Activated CD8-positive, alpha-beta T cell treated with anti-CD3 and anti-CD28 coated beads, Interleukin-2, amount 10 ng/mL, durations not matched to agents 7 days and 5 days (primary cell): ENCODE data around the gene USP24. TPM values are rescaled to one million over a fixed set of nuclear protein-coding genes. Genes with fewer than 3 reads are reported as not detected.
"Not testable (repeated sequence)": the region's sequence is repeated elsewhere in the genome, so short reads cannot be mapped to it uniquely, and the experiment has no call there.

Experiments used
- ATAC-seq: fragments of 150-1000 bp; cut with Tn5 transposase; one replicate; pipeline ENCODE4 v1.10.0; 2021; ENCODE audit warnings: moderate library complexity
- CTCF ChIA-PET: fragments of 350-600 bp; sonication (Branson Sonifier 250); formaldehyde crosslinking; loops from one replicate; lab custom pipeline; 2021; ENCODE audit warnings: antibody characterized with exemption; lab: Charles Lee
- POLR2A ChIA-PET: fragments of 350-600 bp; sonication (Branson Sonifier 250); formaldehyde crosslinking; loops from one replicate; lab custom pipeline; 2021; ENCODE audit warnings: antibody characterized with exemption; lab: Charles Lee
- DNase-seq: peaks from one replicate; pipeline ENCODE4 v3.0.0-alpha.2; 2020
- H3K27ac Mint-ChIP-seq: one replicate; pipeline ENCODE4 v1.8.0; 2021; ENCODE audit warnings: mild to moderate bottlenecking, mixed read lengths
- H3K27me3 Mint-ChIP-seq: one replicate; pipeline ENCODE4 v1.8.0; 2021; ENCODE audit warnings: low read depth, mixed read lengths
- H3K36me3 Mint-ChIP-seq: one replicate; pipeline ENCODE4 v1.8.0; 2021; ENCODE audit warnings: low read depth, mixed read lengths
- H3K4me1 Mint-ChIP-seq: one replicate; pipeline ENCODE4 v1.8.0; 2021; ENCODE audit warnings: low read depth, mixed read lengths
- H3K4me3 Mint-ChIP-seq: one replicate; pipeline ENCODE4 v1.8.0; 2021; ENCODE audit warnings: mild to moderate bottlenecking, mixed read lengths
- H3K9me3 Mint-ChIP-seq: one replicate; pipeline ENCODE4 v1.8.0; 2022; ENCODE audit warnings: mixed read lengths; ENCODE audit not compliant: insufficient read depth
- total RNA-seq, 2 experiments: library from RNA; stranded (reverse); gene quantifications; one replicate each; pipeline ENCODE4 v1.2.3, GENCODE V29; 2021

USP24 gene
- total RNA-seq, 2 experiments from 2014 or later = 36.7 to 44.1 TPM

DNA sequence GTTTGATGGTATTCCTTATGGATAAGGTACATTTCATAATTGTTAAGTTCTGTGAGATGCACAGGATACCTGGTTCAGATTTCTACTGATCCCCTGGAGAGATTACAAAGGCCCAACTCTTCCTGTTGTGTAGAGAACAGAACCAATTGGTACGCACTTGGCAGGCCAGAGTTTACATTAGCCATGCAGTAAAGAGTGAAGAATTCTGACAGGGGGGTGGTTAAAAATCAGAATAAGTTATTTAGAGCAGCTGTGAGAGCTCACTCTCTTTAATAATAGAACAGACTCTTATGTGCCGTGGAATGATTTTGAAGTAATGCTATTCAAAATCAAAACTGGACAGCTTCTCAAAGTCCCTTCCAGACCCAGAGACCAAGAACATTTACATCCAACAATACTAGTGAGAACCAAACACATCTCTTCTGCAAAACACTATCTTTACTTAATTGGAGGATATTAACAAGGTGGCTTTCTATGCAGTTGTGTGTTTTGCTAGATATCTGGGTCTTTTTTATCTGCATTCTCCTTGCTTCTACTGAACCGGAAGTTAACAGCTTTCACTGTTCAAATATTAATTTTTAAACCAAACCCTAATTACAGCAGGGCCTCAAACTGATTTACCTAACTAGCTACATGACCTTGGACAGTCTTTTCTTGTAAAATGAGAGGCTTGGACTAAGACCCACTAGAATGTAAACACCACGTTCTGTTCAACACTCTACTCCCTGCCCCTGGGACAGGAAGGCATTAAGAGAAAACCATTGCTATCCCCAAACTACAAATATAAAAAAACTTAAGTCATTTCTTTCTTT lies 4.0 kb downstream of the USP24 start:
- ATAC-seq (no peak), DNase-seq (no peak)
- Mint-ChIP-seq H3K36me3 (peaks cover 26% of the 10 kb centered on the region), H3K27me3 (no peaks in the 10 kb centered on the region), H3K4me1 (peaks cover 66% of the 10 kb centered on the region), H3K9me3 (no peaks in the 10 kb centered on the region), H3K4me3 (peak overlapping the region; percentile 63), H3K27ac (peak overlapping the region; percentile 59)
- POLR2A ChIA-PET = no interaction called here
- CTCF ChIA-PET = interaction anchor here (0.8 to 3.1 kb wide), 8 partner anchors 8 to 334 kb away, joined by 3 to 9 read pairs (median 4); no protein-coding TSS in a partner anchor

DNA sequence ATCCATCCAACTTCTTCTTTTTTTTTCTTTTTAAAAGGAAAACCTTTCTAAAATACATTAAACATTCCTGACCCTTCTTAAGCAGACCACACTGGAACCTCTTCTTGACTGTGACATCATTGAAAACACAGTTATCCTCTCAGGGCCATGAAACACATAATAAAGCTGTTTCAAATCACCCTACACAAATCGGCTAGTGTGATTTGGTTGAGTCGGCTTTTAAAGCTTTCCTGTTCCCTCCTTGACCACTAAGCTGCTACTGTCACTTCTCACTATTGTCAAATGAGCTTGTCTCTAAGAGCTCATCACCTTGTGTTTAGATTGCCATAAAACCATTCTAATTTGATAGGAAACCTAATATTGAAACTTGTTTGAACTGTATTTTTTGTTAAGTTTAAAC lies 5.9 kb downstream of the USP24 start:
- Mint-ChIP-seq H3K4me3 (no peak overlapping the region), H3K4me1 (peaks cover 74% of the 10 kb centered on the region), H3K9me3 (no peaks in the 10 kb centered on the region), H3K27ac (no peak overlapping the region), H3K27me3 (no peaks in the 10 kb centered on the region), H3K36me3 (peaks cover 34% of the 10 kb centered on the region)
- no peak for DNase-seq
- ChIA-PET CTCF (interaction anchor here (0.7 to 2.5 kb wide), 8 partner anchors 10 to 78 kb away, joined by 3 to 9 read pairs (median 4); no protein-coding TSS in a partner anchor), POLR2A (no interaction called here)
- no peak for ATAC-seq

DNA sequence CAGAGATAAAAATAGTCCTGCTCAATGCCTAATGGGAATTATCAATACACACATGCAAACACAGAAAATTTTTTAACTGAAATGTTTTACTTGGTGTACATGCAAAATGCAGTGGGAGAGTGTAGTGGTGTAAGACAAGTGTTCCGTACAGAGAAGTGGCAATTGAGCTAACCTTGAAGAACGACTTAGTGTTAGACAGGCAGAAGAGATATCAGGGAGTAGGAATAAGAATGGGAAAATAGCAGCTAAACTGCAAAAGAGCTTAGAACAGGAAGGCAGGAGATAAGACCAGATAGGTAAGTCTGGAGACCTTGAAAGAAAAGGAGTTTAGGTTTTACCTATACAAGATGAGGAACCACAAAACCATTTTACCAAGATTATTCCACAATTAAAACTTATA lies 9.0 kb downstream of the USP24 start:
- Mint-ChIP-seq H3K4me1 (peaks cover 71% of the 10 kb centered on the region), H3K4me3 (no peak overlapping the region), H3K9me3 (no peaks in the 10 kb centered on the region), H3K36me3 (peaks cover 26% of the 10 kb centered on the region), H3K27ac (no peak overlapping the region), H3K27me3 (no peaks in the 10 kb centered on the region)
- ChIA-PET POLR2A (interaction anchor here (1.4 kb wide), 1 partner anchor 8 kb away, joined by 6 read pairs; the partner anchor contains the start of gene USP24), CTCF (interaction anchor here (0.9 to 2.1 kb wide), 3 partner anchors 12 to 62 kb away, joined by 3 to 7 read pairs (median 3); no protein-coding TSS in a partner anchor)
- DNase-seq (no peak), ATAC-seq (no peak)

DNA sequence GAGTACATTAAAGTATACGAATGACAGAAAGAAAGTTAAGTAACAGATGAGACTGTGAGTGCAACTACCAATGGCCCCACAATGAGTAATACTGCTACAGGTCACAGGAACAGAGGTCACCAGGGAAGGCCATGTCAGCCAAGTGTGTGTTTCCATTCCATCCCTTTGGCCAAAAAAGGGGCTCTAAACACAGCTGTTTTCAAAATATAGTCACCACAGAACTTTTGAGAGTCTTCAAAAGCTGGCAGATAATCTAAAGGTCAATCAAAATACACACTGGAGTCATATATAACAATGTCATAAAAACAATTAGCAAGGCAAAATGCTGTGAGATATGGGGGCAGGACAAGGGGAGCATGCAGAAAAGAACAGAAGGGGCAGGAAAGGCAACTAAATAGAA lies 10.2 kb downstream of the USP24 start:
- ATAC-seq (no peak), DNase-seq (no peak)
- Mint-ChIP-seq H3K9me3 (no peaks in the 10 kb centered on the region), H3K27me3 (no peaks in the 10 kb centered on the region), H3K4me3 (no peak overlapping the region), H3K27ac (no peak overlapping the region), H3K4me1 (peaks cover 66% of the 10 kb centered on the region), H3K36me3 (peaks cover 29% of the 10 kb centered on the region)
- POLR2A ChIA-PET = interaction anchor here (1.4 to 2.1 kb wide), 2 partner anchors 8 to 10 kb away, joined by 5 to 6 read pairs; partner anchors contain the start of gene USP24
- CTCF ChIA-PET = interaction anchor here (0.8 to 2.1 kb wide), 4 partner anchors 8 to 73 kb away, joined by 3 to 7 read pairs (median 6); no protein-coding TSS in a partner anchor

DNA sequence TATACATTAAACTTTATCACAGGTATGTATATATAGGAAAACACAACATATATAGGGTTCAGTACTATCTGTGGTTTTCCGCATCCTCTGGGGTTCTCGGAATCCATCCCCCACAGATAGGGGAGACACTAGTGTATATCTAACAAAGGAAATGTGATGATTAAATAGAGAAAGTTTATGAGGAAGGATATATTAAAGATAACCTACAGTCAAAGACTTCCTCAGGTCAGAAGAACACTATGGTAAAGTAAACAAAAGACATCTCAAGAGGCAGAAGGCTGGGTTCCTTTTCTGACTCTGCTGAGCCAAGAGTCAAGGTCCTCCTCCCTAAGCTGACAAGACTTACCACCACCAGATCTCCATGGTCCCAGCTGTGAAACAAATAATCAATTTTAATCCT lies 12.1 kb downstream of the USP24 start:
- Mint-ChIP-seq H3K27ac (peak overlapping the region; percentile 77), H3K27me3 (no peaks in the 10 kb centered on the region), H3K4me3 (peak overlapping the region; percentile 49), H3K36me3 (peaks cover 38% of the 10 kb centered on the region), H3K9me3 (no peaks in the 10 kb centered on the region), H3K4me1 (peaks cover 63% of the 10 kb centered on the region)
- POLR2A ChIA-PET = no interaction called here
- DNase-seq = no peak
- peak; percentile 66 for ATAC-seq
- CTCF ChIA-PET = interaction anchor here (0.9 to 1.3 kb wide), 2 partner anchors 10 to 74 kb away, joined by 4 to 9 read pairs; no protein-coding TSS in a partner anchor

DNA sequence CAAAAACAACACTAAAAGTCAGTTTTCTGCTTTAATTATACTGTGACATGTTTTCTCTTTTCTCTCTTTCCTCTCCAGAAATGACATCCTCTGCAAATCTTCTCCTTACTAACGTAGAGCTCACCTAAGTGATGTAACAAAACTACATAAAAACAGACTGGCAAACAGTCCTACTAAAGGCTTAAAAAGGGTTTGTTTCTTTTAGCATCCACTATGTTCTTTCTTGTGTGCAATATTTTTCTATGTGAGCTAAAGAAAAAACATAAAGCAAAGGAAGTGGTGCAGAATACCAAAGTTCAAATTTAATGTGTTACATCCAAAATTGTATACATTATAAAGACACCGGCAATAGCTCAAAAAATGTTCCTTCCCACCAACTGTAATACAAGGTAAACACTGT lies 14.5 kb downstream of the USP24 start:
- no peak overlapping the region for H3K4me3 Mint-ChIP-seq
- DNase-seq = no peak
- POLR2A ChIA-PET = no interaction called here

DNA sequence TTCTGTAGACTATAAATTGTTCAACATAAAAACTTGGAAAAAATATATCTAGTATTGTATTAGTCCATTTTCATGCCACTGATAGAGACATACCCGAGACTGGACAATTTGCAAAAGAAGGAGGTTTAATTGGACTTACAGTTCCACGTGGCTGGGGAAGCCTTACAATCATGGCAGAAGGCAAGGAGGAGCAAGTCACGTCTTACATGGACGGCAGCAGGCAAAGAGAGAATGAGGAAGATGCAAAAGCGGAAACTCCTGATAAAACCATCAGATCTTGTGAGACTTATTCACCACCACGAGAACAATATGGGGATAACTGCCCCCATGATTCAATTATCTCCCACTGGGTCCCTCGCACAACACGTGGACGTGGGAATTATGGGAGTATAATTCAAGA lies 15.4 kb downstream of the USP24 start:
- DNase-seq, H3K4me3 Mint-ChIP-seq, H3K9me3 Mint-ChIP-seq, POLR2A ChIA-PET, H3K27me3 Mint-ChIP-seq, ATAC-seq, H3K27ac Mint-ChIP-seq: not testable (repeated sequence)
- Mint-ChIP-seq H3K36me3 (peaks cover 44% of the 10 kb centered on the region), H3K4me1 (peaks cover 76% of the 10 kb centered on the region)
- CTCF ChIA-PET = interaction anchor here (1.1 to 1.5 kb wide), 2 partner anchors 12 to 78 kb away, joined by 3 to 7 read pairs; no protein-coding TSS in a partner anchor

More for the DNA sequence above, 14.5 kb downstream of the USP24 start:
- CTCF ChIA-PET = interaction anchor here (1.1 to 1.5 kb wide), 3 partner anchors 11 to 77 kb away, joined by 3 to 9 read pairs (median 7); no protein-coding TSS in a partner anchor
- Mint-ChIP-seq H3K4me1 (peaks cover 71% of the 10 kb centered on the region), H3K9me3 (no peaks in the 10 kb centered on the region), H3K27me3 (no peaks in the 10 kb centered on the region), H3K27ac (peak overlapping the region; percentile 53), H3K36me3 (peaks cover 38% of the 10 kb centered on the region)
- no peak for ATAC-seq

DNA sequence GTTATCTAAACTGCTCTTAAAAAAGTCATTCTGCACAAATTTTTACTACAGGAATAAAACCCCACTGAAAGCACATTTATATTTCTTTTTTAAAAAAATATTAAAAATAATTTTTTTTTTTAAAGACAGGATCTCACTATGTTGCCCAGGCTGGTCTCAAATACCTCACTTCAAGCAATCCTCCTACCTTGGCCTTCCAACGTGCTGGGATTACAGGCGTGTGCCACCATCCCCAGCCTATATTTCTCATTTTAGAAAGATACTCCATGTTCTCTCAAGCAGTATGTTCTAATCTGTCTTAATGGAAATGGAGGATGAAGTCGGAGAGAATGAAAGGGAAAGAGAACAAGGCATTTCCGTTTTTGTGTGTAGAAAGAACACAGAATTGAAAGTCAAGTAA lies 17.1 kb downstream of the USP24 start:
- Mint-ChIP-seq H3K4me3 (no peak overlapping the region), H3K27ac (no peak overlapping the region), H3K36me3 (peaks cover 44% of the 10 kb centered on the region), H3K9me3 (no peaks in the 10 kb centered on the region), H3K4me1 (peaks cover 63% of the 10 kb centered on the region), H3K27me3 (no peaks in the 10 kb centered on the region)
- no peak for DNase-seq
- no peak for ATAC-seq
- ChIA-PET CTCF (interaction anchor here (0.8 to 1.1 kb wide), 2 partner anchors 12 to 21 kb away, joined by 3 read pairs; no protein-coding TSS in a partner anchor), POLR2A (interaction anchor here (1.3 kb wide), 1 partner anchor 15 kb away, joined by 3 read pairs; no protein-coding TSS in a partner anchor)

DNA sequence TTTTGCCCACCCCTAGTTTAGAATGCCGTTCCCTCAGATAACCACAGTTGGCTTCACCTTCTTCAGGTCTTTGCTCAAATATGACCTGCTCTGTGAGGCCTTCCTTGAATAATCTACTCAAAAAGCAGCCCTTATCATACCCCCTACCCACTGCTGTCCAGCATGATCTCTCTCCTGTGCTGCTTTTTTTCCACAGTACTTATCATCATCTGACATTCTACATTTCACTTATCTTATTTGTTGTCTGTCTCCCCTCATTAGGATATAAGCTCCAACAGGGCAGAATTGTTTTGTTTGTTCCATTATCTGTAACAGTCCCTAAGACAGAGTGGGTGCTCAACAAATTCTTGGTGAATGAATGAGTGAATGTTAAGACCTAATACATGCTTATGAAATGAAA lies 18.1 kb downstream of the USP24 start:
- POLR2A ChIA-PET = no interaction called here

DNA sequence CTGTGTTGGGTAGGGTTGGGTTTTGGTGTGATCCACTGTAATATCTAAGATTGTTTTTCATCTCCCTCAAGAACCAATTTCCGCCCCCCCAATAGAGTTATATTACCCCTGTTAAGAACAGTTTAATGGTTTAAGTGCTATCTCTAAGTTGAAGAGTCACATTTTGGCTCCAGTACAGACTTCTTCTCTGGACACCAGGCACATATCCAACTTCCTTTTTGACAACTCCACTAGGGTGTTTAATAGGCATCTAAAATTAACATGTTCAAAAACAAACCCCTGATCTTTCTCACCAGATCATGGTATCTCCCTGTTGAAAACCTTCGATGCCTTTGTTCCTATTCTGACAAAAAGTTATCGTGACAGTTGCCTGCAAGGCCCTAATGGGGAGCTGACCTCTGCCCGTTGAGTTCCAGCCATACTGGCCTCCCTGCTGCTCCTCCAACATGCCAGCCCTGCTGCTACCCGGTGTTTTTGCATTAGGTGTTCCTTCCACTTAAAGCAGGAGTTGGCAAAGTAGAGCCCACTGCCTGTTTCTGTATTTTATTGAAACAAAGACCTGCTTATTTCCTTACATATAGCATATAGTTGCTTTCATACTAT lies 18.6 kb downstream of the USP24 start:
- CTCF ChIA-PET = interaction anchor here (1.3 to 1.8 kb wide), 2 partner anchors 13 to 15 kb away, joined by 4 read pairs; no protein-coding TSS in a partner anchor

More for the DNA sequence above, 18.1 kb downstream of the USP24 start:
- Mint-ChIP-seq H3K36me3 (peaks cover 43% of the 10 kb centered on the region), H3K27ac (no peak overlapping the region), H3K9me3 (no peaks in the 10 kb centered on the region), H3K27me3 (no peaks in the 10 kb centered on the region), H3K4me1 (peaks cover 56% of the 10 kb centered on the region), H3K4me3 (no peak overlapping the region)
- CTCF ChIA-PET = interaction anchor here (1.1 to 1.8 kb wide), 3 partner anchors 12 to 22 kb away, joined by 3 to 4 read pairs (median 4); no protein-coding TSS in a partner anchor
- no peak for DNase-seq
- ATAC-seq = no peak

DNA sequence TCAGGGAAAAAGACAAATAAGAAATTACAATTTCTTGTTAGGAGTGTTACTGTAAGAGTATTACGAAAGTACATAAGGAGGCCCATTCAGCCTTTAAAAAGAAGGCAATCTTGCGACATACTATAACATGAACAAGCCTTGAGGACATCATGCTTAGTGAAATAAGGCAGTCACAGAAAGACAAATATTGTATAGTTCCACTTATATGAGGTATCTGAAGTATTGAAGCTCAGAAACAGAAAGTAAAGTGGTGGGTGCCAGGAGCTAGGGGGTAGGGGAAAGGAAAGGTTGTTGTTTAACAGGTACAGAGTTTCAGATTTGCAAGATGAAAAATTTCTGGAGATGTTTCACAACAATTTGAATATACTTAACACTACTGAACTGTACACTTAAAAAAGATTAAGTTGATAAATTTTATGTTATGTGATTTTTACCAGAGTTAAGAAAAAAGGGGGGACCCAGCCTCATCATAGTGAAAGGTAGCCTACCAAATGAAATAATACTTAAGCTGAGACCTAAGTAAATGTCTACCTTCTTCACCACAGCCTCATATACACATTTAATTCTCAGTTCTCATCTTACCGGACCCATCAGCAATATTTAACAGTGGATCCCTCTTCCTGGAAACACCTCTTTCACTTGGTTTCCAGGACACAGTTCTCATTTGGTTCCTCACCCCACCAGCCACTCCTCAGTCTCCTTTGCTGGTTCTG lies 19.5 kb downstream of the USP24 start:
- no peak overlapping the region for H3K4me3 Mint-ChIP-seq
- no peaks in the 10 kb centered on the region for H3K9me3 Mint-ChIP-seq
- peak overlapping the region; percentile 13 for H3K27ac Mint-ChIP-seq
- no peaks in the 10 kb centered on the region for H3K27me3 Mint-ChIP-seq
- ATAC-seq (peak; percentile 42), DNase-seq (no peak)
- H3K4me1 Mint-ChIP-seq = peaks cover 44% of the 10 kb centered on the region
- ChIA-PET POLR2A (interaction anchor here (1.0 kb wide), 1 partner anchor 18 kb away, joined by 3 read pairs; no protein-coding TSS in a partner anchor), CTCF (interaction anchor here (1.0 to 1.8 kb wide), 5 partner anchors 14 to 82 kb away, joined by 3 to 4 read pairs (median 3); no protein-coding TSS in a partner anchor)
- peaks cover 34% of the 10 kb centered on the region for H3K36me3 Mint-ChIP-seq

More for the DNA sequence above, 18.6 kb downstream of the USP24 start:
- ATAC-seq (no peak), DNase-seq (no peak)
- Mint-ChIP-seq H3K4me1 (peaks cover 53% of the 10 kb centered on the region), H3K9me3 (no peaks in the 10 kb centered on the region), H3K4me3 (no peak overlapping the region), H3K27ac (no peak overlapping the region), H3K36me3 (peaks cover 40% of the 10 kb centered on the region), H3K27me3 (no peaks in the 10 kb centered on the region)
- POLR2A ChIA-PET = no interaction called here
